PC-9 (cell line): ENCODE results near the gene CFI.

Experiments used
- CTCF ChIP-seq: fragments of 200-600 bp; sonication (generic); conservative IDR thresholded peaks from 2 replicates; pipeline ENCODE4 v1.6.1; 2017; ENCODE audit warnings: mixed run types, antibody characterized with exemption, mild to moderate bottlenecking, moderate library complexity
- EZH2 ChIP-seq: fragments of 200-600 bp; sonication (generic); IDR thresholded peaks from 2 replicates; pipeline ENCODE4 v1.8.0; 2017; ENCODE audit warnings: antibody characterized with exemption, low read depth

GRCh38 chr4:109827672-109828071, 25.9 kb upstream of the CFI start, which contains the start of gene RRH:
- no peak for TF ChIP-seq CTCF
- no peak for TF ChIP-seq EZH2
